Glutamatergic neuron (in vitro differentiated cells): ENCODE results near the gene TUBA8. TPM values are rescaled to one million over a fixed set of nuclear protein-coding genes. Genes with fewer than 3 reads are reported as not detected.

ENCODE experiments used
- DNase-seq: peaks from one replicate; pipeline ENCODE4 v3.0.0; 2022
- H3K27ac Mint-ChIP-seq: one replicate; pipeline ENCODE4 v1.8.0; 2020; ENCODE audit warnings: mild to moderate bottlenecking, mixed read lengths, inconsistent platforms; ENCODE audit not compliant: unreplicated experiment
- H3K27me3 Mint-ChIP-seq: one replicate; pipeline ENCODE4 v1.8.0; 2020; ENCODE audit warnings: mild to moderate bottlenecking, moderate library complexity, mixed read lengths, inconsistent platforms; ENCODE audit not compliant: unreplicated experiment
- H3K36me3 Mint-ChIP-seq: one replicate; pipeline ENCODE4 v1.8.0; 2020; ENCODE audit warnings: mild to moderate bottlenecking, mixed read lengths, inconsistent platforms; ENCODE audit not compliant: unreplicated experiment
- H3K4me1 Mint-ChIP-seq: one replicate; pipeline ENCODE4 v1.8.0; 2020; ENCODE audit warnings: mild to moderate bottlenecking, low read depth, mixed read lengths, inconsistent platforms; ENCODE audit not compliant: unreplicated experiment
- H3K4me3 Mint-ChIP-seq: one replicate; pipeline ENCODE4 v1.8.0; 2020; ENCODE audit warnings: mild to moderate bottlenecking, mixed read lengths, inconsistent platforms; ENCODE audit not compliant: unreplicated experiment
- H3K9me3 Mint-ChIP-seq: one replicate; pipeline ENCODE4 v1.8.0; 2020; ENCODE audit warnings: mild to moderate bottlenecking, moderate library complexity, mixed read lengths, inconsistent platforms; ENCODE audit not compliant: unreplicated experiment
- total RNA-seq: library from RNA; stranded (reverse); fragmentation: NEBNext Ultra II Directional; extraction: Animal tissue kit (Norgen Biotek cat#: 25700); gene quantifications from one replicate; pipeline ENCODE4 v1.2.1, GENCODE V29; 2021; ENCODE audit not compliant: unreplicated experiment
- TF ChIP-seq, protein P1 (sequence below): fragments of 200-600 bp; sonication (generic); IDR thresholded peaks from one replicate; pipeline ENCODE4 v1.5.0; 2021; ENCODE audit not compliant: partially characterized antibody, unreplicated experiment

TUBA8 gene
- total RNA-seq, 1 donor from 2014 or later, result 3.7 TPM

DNA sequence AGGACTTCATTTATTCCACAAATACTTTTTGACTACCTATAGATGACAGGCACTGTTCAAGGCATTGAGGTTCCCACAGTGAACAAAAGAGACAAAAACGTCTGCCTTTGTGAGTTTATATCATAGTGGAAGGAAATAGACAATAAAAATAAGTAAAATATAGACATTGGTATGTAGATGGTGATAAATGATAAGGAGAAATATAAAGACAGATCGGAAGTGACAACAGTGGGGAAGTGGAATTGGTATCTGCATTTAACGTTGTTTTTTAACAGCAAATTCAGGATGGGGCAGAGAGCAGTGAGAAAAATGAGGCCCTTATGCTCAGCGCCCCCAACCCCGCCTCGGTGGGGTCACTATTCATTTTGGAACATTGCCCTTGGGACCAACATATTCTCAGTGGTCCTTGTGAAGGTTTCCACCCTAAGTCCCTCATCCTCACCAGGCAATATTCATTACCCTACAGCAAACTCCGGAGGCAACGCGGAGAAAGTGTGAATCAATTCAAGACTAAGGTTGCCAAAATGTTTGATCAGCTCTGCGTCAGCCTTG, 33.4 kb upstream of the TUBA8 start:
- peaks cover 6% of the 10 kb centered on the region for H3K27me3 Mint-ChIP-seq
- H3K4me3 Mint-ChIP-seq, result peak overlapping the region; percentile 94
- H3K4me1 Mint-ChIP-seq, result peaks cover 12% of the 10 kb centered on the region

DNA sequence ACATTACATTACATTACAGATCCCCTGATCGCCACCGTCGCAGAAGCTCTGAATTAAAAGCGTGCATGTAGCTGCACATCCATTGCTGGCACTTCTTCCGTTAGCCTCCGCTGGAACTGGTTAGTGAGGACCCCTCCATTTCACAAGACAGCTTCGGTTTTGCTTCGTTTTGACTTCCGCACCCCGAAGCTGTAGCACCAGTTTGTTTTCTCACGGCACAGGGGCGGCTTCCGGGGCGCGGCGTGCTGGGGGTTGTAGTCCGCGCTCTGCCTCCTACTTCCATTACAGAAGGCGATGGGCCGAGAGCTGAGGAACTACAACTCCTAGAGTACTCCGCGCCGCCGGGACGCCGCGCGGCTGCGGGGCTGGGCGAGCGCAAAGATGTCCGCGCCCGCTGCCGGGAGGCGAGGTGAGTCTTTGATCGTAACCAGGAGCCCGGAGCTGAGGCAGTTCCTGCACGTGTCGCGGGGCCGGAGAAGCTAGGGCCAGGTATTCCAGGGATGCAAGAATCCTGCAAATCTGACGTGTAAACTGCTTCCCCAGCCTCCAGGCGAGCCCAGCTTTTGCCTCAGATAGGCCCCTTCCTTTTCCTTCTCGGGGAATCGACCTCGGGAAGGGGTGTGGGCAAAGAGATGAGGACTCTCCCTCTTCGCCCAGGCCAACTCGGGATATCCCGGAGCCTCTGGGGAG, 32.8 kb upstream of the TUBA8 start, which contains the start of gene PEX26:
TSS of gene PEX26 (plus strand) at position 352 of the 690 bp plus-strand sequence. CDS start 387 bp downstream, outside the sequence.
- peaks cover 12% of the 10 kb centered on the region for H3K4me1 Mint-ChIP-seq
- peak within 1 kb of the TSS; percentile 90 for H3K27ac Mint-ChIP-seq
- peak within 1 kb of the TSS; percentile 94 for H3K4me3 Mint-ChIP-seq
- peaks cover 3% of the 10 kb centered on the region for H3K9me3 Mint-ChIP-seq
- peaks cover 6% of the 10 kb centered on the region for H3K36me3 Mint-ChIP-seq
- TF ChIP-seq, protein P1, sequence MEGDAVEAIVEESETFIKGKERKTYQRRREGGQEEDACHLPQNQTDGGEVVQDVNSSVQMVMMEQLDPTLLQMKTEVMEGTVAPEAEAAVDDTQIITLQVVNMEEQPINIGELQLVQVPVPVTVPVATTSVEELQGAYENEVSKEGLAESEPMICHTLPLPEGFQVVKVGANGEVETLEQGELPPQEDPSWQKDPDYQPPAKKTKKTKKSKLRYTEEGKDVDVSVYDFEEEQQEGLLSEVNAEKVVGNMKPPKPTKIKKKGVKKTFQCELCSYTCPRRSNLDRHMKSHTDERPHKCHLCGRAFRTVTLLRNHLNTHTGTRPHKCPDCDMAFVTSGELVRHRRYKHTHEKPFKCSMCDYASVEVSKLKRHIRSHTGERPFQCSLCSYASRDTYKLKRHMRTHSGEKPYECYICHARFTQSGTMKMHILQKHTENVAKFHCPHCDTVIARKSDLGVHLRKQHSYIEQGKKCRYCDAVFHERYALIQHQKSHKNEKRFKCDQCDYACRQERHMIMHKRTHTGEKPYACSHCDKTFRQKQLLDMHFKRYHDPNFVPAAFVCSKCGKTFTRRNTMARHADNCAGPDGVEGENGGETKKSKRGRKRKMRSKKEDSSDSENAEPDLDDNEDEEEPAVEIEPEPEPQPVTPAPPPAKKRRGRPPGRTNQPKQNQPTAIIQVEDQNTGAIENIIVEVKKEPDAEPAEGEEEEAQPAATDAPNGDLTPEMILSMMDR, result no peak
- peak; percentile 91 for DNase-seq
- H3K27me3 Mint-ChIP-seq, result peaks cover 6% of the 10 kb centered on the region

More for the DNA sequence above, 33.4 kb upstream of the TUBA8 start:
- TF ChIP-seq, protein P1, result no peak
- H3K27ac Mint-ChIP-seq, result peak overlapping the region; percentile 90
- peaks cover 3% of the 10 kb centered on the region for H3K9me3 Mint-ChIP-seq
- no peak for DNase-seq
- H3K36me3 Mint-ChIP-seq, result peaks cover 6% of the 10 kb centered on the region

DNA sequence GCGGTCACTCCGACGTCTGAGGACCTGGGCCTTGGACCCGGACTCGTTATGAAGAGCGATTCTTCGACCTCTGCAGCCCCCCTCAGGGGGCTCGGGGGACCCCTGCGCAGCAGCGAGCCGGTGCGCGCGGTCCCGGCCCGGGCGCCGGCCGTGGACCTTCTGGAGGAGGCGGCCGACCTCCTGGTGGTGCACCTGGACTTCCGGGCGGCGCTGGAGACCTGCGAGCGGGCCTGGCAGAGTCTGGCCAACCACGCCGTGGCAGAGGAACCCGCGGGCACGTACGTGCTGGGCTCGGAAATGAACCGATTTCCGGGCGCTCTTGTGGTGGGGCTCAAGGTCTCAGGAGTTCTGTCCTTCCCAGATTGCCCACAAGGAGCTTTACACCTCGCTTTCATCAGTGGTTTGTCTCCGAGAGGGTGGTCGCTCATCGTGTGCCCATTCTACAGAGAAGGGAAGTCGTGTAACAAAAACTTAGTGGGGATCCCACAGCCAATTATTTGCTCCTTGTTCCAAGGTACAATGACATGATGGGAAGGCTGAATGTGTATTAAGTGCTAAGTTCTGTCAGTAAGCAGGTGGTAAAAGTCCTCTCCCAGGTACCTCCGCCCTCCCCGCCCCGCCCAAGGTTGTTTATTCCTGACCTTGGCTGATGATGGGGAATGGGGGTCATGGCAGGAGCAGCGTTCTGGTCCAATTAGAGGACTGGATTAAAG, 32.1 kb upstream of the TUBA8 start:
- H3K27ac Mint-ChIP-seq, result peak overlapping the region; percentile 90
- peak; percentile 42 for DNase-seq
- H3K27me3 Mint-ChIP-seq, result peaks cover 6% of the 10 kb centered on the region
- H3K9me3 Mint-ChIP-seq, result peaks cover 3% of the 10 kb centered on the region
- TF ChIP-seq, protein P1, result no peak
- H3K36me3 Mint-ChIP-seq, result peaks cover 6% of the 10 kb centered on the region
- H3K4me1 Mint-ChIP-seq, result peaks cover 14% of the 10 kb centered on the region
- H3K4me3 Mint-ChIP-seq, result peak overlapping the region; percentile 94

DNA sequence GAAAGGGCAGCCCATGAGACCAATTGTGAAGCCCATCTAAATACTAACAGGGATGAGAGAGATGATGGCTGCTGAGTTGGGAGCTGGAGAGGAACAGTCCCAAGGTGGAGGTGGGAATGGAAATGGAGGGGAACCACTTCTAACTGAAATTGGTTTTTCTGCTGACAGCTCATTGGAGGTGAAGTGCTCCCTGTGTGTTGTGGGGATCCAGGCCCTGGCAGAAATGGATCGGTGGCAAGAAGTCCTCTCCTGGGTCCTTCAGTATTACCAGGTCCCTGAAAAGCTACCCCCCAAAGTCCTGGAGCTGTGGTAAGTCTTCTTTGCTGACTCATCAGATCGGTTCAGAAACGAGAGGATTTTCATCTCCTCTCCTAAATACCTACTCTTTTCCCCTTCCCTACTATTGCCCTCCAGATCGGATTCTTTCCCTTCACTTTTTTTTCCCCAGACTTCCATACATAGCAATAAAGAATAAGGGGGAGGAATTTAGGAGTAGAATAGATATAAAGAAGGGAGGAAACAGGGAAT, 30.8 kb upstream of the TUBA8 start:
- H3K9me3 Mint-ChIP-seq, result peaks cover 3% of the 10 kb centered on the region
- TF ChIP-seq, protein P1, result no peak
- no peak overlapping the region for H3K27ac Mint-ChIP-seq
- peaks cover 6% of the 10 kb centered on the region for H3K36me3 Mint-ChIP-seq
- H3K27me3 Mint-ChIP-seq, result peaks cover 6% of the 10 kb centered on the region
- peaks cover 14% of the 10 kb centered on the region for H3K4me1 Mint-ChIP-seq
- H3K4me3 Mint-ChIP-seq, result peak overlapping the region; percentile 89
- no peak for DNase-seq
